ENCODE results near the gene RPL34.

GRCh38 chr4:108588878-108589277, 31.5 kb upstream of the RPL34 start:
- TF ChIP-seq CTCF (IDR thresholded peaks at IDR 0.05; ENCODE audit: borderline replicate concordance, extremely low read depth, low read length, poor library complexity, severe bottlenecking), result no peak
- TF ChIP-seq EZH2 (IDR thresholded peaks at IDR 0.05; ENCODE audit: borderline replicate concordance, low read depth, low read length, severe bottlenecking), result no peak
